ENCODE measurements around the gene DPM2. TPM values are rescaled to one million over a fixed set of nuclear protein-coding genes. Genes with fewer than 3 reads are reported as not detected.

DPM2 gene
- total RNA-seq, 2 donors from 2014 or later = 23.3 to 39.9 TPM

- H3K9me3 ChIP-seq = no peaks in the 10 kb centered on the region
- DNase-seq = no peak
- WGBS, 2 donors = 88% methylated on average over 4 of the region's 4 CpGs
- TF ChIP-seq POLR2A (IDR thresholded peaks at IDR 0.05) (no peak), CTCF (IDR thresholded peaks at IDR 0.05) (no peak)
- intact Hi-C loops (cut with DNase I) = loop anchor here (10.0 kb wide), 1 partner anchor 184 kb away; the partner anchor contains the start of gene PTGES2
- H3K4me3 ChIP-seq = no peak overlapping the region
- peaks cover 0 to 7% of the 10 kb centered on the region in 2 donors for H3K36me3 ChIP-seq (replicated peaks in 1 of 2; ENCODE audit: insufficient read depth in 1 of 2, low read depth in 2 of 2)
- H3K27me3 ChIP-seq = no peaks in the 10 kb centered on the region
- no peak for ATAC-seq
- H3K4me1 ChIP-seq = peaks cover 24% of the 10 kb centered on the region
- H3K27ac ChIP-seq = no peak overlapping the region
These were observed 2.9 kb upstream of the DPM2 start for GRCh38 chr9:127940593-127940992.

- H3K27ac ChIP-seq = peak overlapping the region in 1 of 4 donors; percentile 49
These were observed 640 bp upstream of the DPM2 start for GRCh38 chr9:127938298-127938690.

GRCh38 chr9:127937056-127937387, 632 bp downstream of the DPM2 start:
- ATAC-seq = no peak
- peaks cover 31% of the 10 kb centered on the region for H3K4me1 ChIP-seq
- intact Hi-C loops (cut with DNase I) = no loop called here
- H3K36me3 ChIP-seq (replicated peaks in 1 of 2; ENCODE audit: insufficient read depth in 1 of 2, low read depth in 2 of 2) = no peaks in the 10 kb centered on the region
- peak overlapping the region; percentile 48 to 68 for H3K4me3 ChIP-seq
- no peaks in the 10 kb centered on the region for H3K27me3 ChIP-seq
- WGBS, 2 donors = 6 to 10% methylated on average over 7 of the region's 7 CpGs
- DNase-seq = no peak
- peak overlapping the region in 3 of 4 donors; percentile 3 to 49 (median 40) for H3K27ac ChIP-seq
- H3K9me3 ChIP-seq = no peaks in the 10 kb centered on the region
- TF ChIP-seq POLR2A (IDR thresholded peaks at IDR 0.05) (no peak), CTCF (IDR thresholded peaks at IDR 0.05) (no peak)

More at GRCh38 chr9:127938298-127938690, 640 bp upstream of the DPM2 start:
- intact Hi-C loops (cut with DNase I) = no loop called here
- Histone ChIP-seq H3K27me3 (no peaks in the 10 kb centered on the region), H3K4me3 (no peak overlapping the region), H3K4me1 (peaks cover 31% of the 10 kb centered on the region), H3K36me3 (replicated peaks in 1 of 2; ENCODE audit: insufficient read depth in 1 of 2, low read depth in 2 of 2) (no peaks in the 10 kb centered on the region), H3K9me3 (no peaks in the 10 kb centered on the region)
- no peak for DNase-seq
- WGBS, 2 donors = 46 to 62% methylated on average over 25 of the region's 25 CpGs
- ATAC-seq = peak; percentile 4
- TF ChIP-seq CTCF (IDR thresholded peaks at IDR 0.05) = no peak
- TF ChIP-seq POLR2A (IDR thresholded peaks at IDR 0.05) = no peak

- Histone ChIP-seq H3K27ac (no peak overlapping the region), H3K9me3 (no peaks in the 10 kb centered on the region), H3K4me1 (peaks cover 36% of the 10 kb centered on the region), H3K27me3 (no peaks in the 10 kb centered on the region), H3K4me3 (no peak overlapping the region), H3K36me3 (replicated peaks in 1 of 2; ENCODE audit: insufficient read depth in 1 of 2, low read depth in 2 of 2) (no peaks in the 10 kb centered on the region)
- TF ChIP-seq CTCF (IDR thresholded peaks at IDR 0.05) (no peak), POLR2A (IDR thresholded peaks at IDR 0.05) (no peak)
- 71 to 78% methylated on average over 14 of the region's 14 CpGs for WGBS, 2 donors
- DNase-seq (no peak), ATAC-seq (no peak)
- intact Hi-C loops (cut with DNase I) = no loop called here
These were observed 1.3 kb downstream of the DPM2 start for GRCh38 chr9:127936347-127936852.

- intact Hi-C loops (cut with DNase I) = no loop called here
- H3K9me3 ChIP-seq = no peaks in the 10 kb centered on the region
- DNase-seq = no peak
- no peak for TF ChIP-seq CTCF (IDR thresholded peaks at IDR 0.05)
- no peak for TF ChIP-seq POLR2A (IDR thresholded peaks at IDR 0.05)
- 67 to 69% methylated on average over 4 of the region's 4 CpGs for WGBS, 2 donors
- H3K27ac ChIP-seq = no peak overlapping the region
- H3K4me3 ChIP-seq = no peak overlapping the region
- ATAC-seq = no peak
- H3K4me1 ChIP-seq = peaks cover 42% of the 10 kb centered on the region
- no peaks in the 10 kb centered on the region for H3K36me3 ChIP-seq (replicated peaks in 1 of 2; ENCODE audit: insufficient read depth in 1 of 2, low read depth in 2 of 2)
- H3K27me3 ChIP-seq = no peaks in the 10 kb centered on the region
These were observed 1.9 kb downstream of the DPM2 start for GRCh38 chr9:127935765-127936221.

All from body of pancreas (tissue), 4 donors.